Sigmoid colon (tissue), 7 donors: ENCODE measurements around the gene VGLL4. TPM values are rescaled to one million over a fixed set of nuclear protein-coding genes. Genes with fewer than 3 reads are reported as not detected.

Experiments used
- DNase-seq: peaks from one replicate; pipeline ENCODE4 v3.0.0-alpha.2; 2019
- H3K27ac ChIP-seq, 4 donors: fragments of 200-600 bp; sonication (generic); one replicate each; pipeline ENCODE4 v1.5.1; 2016 to 2019; ENCODE audit warnings: mild to moderate bottlenecking in 1 of 4
- H3K27me3 ChIP-seq, 3 donors: fragments of 200-600 bp; sonication (generic); one replicate each; pipeline ENCODE4 v1.5.1; 2019; ENCODE audit warnings: mild to moderate bottlenecking in 1 of 3
- H3K36me3 ChIP-seq, 4 donors: fragments of 200-600 bp; sonication (generic); one replicate each; pipeline ENCODE4 v1.5.1; 2016 to 2019
- H3K4me1 ChIP-seq, 4 donors: fragments of 200-600 bp; sonication (generic); one replicate each; pipeline ENCODE4 v1.5.1; 2017 to 2019
- H3K4me3 ChIP-seq, 4 donors: fragments of 200-600 bp; sonication (generic); one replicate each; pipeline ENCODE4 v1.5.1; 2017 to 2019; ENCODE audit warnings: mild to moderate bottlenecking in 2 of 4, moderate library complexity in 1 of 4
- H3K9me3 ChIP-seq, 4 donors: fragments of 200-600 bp in 3 of 4; sonication (generic) in 3 of 4; one replicate each; pipeline versions ENCODE4 v1.5.1 to v1.6.1; 2013 to 2019
- EP300 ChIP-seq, 4 donors: sonication (generic); formaldehyde crosslinking; IDR thresholded peaks; one replicate each; pipeline ENCODE4 v1.6.1; 2017; ENCODE audit warnings: antibody characterized with exemption in 4 of 4
- POLR2A ChIP-seq, 2 donors: fragments of 450-650 bp; IDR thresholded peaks; one replicate each; pipeline ENCODE4 v1.6.1; 2016; ENCODE audit warnings: antibody characterized with exemption in 2 of 2, mild to moderate bottlenecking in 2 of 2, moderate library complexity in 2 of 2
- POLR2AphosphoS5 ChIP-seq, 4 donors: sonication (generic); formaldehyde crosslinking; IDR thresholded peaks; one replicate each; pipeline ENCODE4 v1.6.1; 2017; ENCODE audit warnings: antibody characterized with exemption in 4 of 4
- WGBS, 2 donors: extraction: QIAGEN DNeasy Blood & Tissue Kit; methylation state at CpG; one replicate each; pipeline ENCODE4 v1.1.7; 2013; 5-methylcytosine and 5-hydroxymethylcytosine counted together
- intact Hi-C: fragments of 100-400 bp; cut with DNase I; formaldehyde crosslinking; loops from one replicate; pipeline ENCODE4 v1.15.1; 2023
- polyA plus RNA-seq, 3 donors: library from polyadenylated mRNA; stranded (reverse); fragments of 200-250 nt; gene quantifications; one replicate each; pipeline ENCODE4 v1.2.3, GENCODE V29; 2013
- total RNA-seq, 4 donors: library from RNA; depleted of rRNA; stranded (reverse); fragments of >200 nt; gene quantifications; one replicate each; pipeline ENCODE4 v1.1.0, GENCODE V29; 2016
- TF ChIP-seq, protein P1 (sequence below), 4 experiments: fragments of 450-650 bp in 3 of 4; fragments of 200-600 bp in 1 of 4; IDR thresholded peaks; one replicate each; pipeline ENCODE4 v1.5.1; 2016 to 2019; ENCODE audit warnings: antibody characterized with exemption in 4 of 4, mild to moderate bottlenecking in 3 of 4, moderate library complexity in 2 of 4
- donor health status: healthy with polysubstance abuse.
- donor health status: Bipolar disorder and iron deficiency.
- donor health status: healthy.

The VGLL4 gene
- total and polyA plus RNA-seq, 7 donors = 26.4 to 56.5 (median 41.5) TPM

DNA sequence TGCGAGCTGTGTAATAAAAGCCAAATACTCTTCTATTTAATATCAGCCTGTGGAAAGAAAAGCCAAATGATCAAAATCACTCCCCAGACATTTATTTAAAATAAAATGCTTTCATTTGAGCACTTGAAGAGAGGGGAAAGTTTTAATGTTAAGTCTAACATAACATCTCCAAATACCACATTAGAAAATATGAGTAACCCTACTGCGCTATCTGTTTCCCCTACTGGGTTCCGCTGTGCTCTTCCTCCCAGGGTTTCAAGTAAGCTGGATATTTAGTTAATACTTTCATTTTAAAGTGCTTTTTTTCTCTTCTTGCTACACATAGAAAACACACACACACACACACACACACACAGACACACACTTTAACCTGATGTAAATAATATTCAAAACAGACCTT, 6.7 kb upstream of the VGLL4 start:
- peaks cover 0 to 8% (median 3%) of the 10 kb centered on the region in 4 donors for H3K4me1 ChIP-seq
- intact Hi-C loops = loop anchor here (5.0 kb wide), 1 partner anchor 152 kb away; no protein-coding TSS in a partner anchor
- no peak for DNase-seq
- no peaks in the 10 kb centered on the region for H3K9me3 ChIP-seq
- no peak overlapping the region for H3K27ac ChIP-seq
- 94 to 95% methylated on average over 3 of the region's 3 CpGs for WGBS, 2 donors
- no peak overlapping the region for H3K4me3 ChIP-seq
- no peaks in the 10 kb centered on the region for H3K36me3 ChIP-seq
- no peaks in the 10 kb centered on the region for H3K27me3 ChIP-seq
- TF ChIP-seq, protein P1, sequence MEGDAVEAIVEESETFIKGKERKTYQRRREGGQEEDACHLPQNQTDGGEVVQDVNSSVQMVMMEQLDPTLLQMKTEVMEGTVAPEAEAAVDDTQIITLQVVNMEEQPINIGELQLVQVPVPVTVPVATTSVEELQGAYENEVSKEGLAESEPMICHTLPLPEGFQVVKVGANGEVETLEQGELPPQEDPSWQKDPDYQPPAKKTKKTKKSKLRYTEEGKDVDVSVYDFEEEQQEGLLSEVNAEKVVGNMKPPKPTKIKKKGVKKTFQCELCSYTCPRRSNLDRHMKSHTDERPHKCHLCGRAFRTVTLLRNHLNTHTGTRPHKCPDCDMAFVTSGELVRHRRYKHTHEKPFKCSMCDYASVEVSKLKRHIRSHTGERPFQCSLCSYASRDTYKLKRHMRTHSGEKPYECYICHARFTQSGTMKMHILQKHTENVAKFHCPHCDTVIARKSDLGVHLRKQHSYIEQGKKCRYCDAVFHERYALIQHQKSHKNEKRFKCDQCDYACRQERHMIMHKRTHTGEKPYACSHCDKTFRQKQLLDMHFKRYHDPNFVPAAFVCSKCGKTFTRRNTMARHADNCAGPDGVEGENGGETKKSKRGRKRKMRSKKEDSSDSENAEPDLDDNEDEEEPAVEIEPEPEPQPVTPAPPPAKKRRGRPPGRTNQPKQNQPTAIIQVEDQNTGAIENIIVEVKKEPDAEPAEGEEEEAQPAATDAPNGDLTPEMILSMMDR (IDR thresholded peaks at IDR 0.05) = no peak

DNA sequence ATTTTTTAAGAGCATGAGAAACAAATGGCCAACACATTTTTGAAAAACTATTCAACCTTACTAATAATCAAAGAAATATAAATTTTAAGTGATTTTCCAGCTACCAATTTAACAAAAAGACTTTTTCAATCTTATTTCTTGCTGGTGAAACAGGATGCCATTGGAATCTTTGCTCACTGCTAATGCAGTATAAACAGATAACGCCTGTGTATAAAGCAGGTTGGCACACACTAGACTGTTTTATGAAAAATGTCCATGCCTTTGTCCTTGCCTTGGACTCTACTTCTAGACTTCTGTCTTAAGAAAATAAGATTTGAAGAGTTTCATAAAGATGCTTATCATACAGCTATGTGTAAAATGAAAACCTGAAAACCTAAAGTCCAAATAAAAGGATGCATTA, 5.0 kb upstream of the VGLL4 start:
- H3K27me3 ChIP-seq = no peaks in the 10 kb centered on the region
- peaks cover 0 to 14% (median 7%) of the 10 kb centered on the region in 4 donors for H3K4me1 ChIP-seq
- no peaks in the 10 kb centered on the region for H3K9me3 ChIP-seq
- TF ChIP-seq, protein P1 (IDR thresholded peaks at IDR 0.05) = no peak
- TF ChIP-seq POLR2A (IDR thresholded peaks at IDR 0.05) = no peak
- no peak for TF ChIP-seq EP300 (IDR thresholded peaks at IDR 0.05)
- TF ChIP-seq POLR2AphosphoS5 (IDR thresholded peaks at IDR 0.05) = no peak
- H3K36me3 ChIP-seq = no peaks in the 10 kb centered on the region
- 76 to 78% methylated on average over 1 of the region's 1 CpG for WGBS, 2 donors
- H3K27ac ChIP-seq = no peak overlapping the region
- no peak overlapping the region for H3K4me3 ChIP-seq
- DNase-seq = no peak
- intact Hi-C loops = no loop called here

DNA sequence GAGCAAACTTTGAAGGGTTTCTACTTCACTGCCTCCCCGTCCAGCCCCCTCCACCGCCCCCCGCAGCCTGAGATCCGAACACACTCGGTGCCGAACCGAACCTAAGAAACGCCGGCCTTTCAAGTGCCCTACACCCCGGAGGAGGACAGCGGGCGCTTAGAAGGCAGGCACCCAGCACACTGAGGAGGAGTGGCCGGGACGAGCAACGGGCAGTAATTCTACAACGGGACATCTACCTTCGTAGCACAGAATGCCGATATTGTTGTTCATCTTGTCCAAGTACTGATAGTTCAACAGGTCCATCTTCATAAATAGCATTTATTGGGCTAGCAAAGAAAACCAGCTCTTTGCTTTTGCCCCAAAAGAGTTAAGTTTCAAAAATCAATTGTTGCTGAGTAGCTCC, 513 bp downstream of the VGLL4 start:
- Histone ChIP-seq H3K36me3 (no peaks in the 10 kb centered on the region), H3K27ac (peak overlapping the region; percentile 87 to 97 (median 92)), H3K4me1 (peaks cover 0 to 41% (median 34%) of the 10 kb centered on the region in 4 donors), H3K27me3 (no peaks in the 10 kb centered on the region), H3K9me3 (no peaks in the 10 kb centered on the region), H3K4me3 (peak overlapping the region; percentile 55 to 78 (median 64))
- peak; percentile 82 for DNase-seq
- TF ChIP-seq EP300 (IDR thresholded peaks at IDR 0.05) (no peak), POLR2A (IDR thresholded peaks at IDR 0.05) (no peak), POLR2AphosphoS5 (IDR thresholded peaks at IDR 0.05) (no peak)
- TF ChIP-seq, protein P1 (IDR thresholded peaks at IDR 0.05) = no peak
- WGBS, 2 donors = 0% methylated on average over 18 of the region's 18 CpGs
- intact Hi-C loops = loop anchor here (2.0 kb wide), 3 partner anchors 50 to 256 kb away; no protein-coding TSS in a partner anchor

DNA sequence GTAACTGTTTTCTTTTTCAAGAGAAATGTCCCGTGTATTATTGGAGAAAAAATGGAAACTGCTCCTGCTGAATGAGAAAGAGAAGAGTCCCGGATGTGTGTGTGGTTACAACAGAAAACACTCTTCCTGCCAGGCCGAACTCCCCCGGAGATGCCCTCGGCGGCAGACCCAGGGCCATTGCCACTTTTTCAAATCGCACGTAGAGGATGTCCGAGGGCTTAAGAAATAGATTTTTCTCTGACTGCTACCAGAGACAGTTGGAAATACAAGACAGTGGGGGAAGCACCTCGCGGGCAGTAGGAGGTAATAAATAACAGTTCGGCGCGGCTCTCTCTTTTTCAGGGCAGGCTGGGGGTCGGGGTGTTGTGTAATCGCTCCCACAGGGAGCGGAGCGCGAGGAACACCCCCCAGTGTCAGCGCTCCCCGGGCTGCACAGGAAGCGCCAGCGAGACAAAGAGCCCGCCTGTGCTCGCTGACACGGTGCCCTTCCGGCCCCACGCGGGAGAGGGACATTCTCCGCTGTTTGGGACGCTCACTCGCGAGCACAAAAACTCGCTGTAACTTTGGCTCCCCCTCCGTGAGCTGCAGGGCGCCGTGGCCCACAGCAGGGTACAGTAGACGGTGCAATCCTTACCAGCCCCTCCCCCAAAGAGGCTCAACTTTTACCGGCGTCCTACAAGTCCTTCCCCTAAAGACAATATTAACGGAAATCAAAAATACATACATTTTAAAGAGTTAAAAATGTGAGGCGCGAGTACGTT, 1.1 kb downstream of the VGLL4 start:
- peak; percentile 90 for DNase-seq
- WGBS, 2 donors = 0 to 1% methylated on average over 44 of the region's 44 CpGs
- intact Hi-C loops = loop anchor here (1.0 to 2.0 kb wide), 4 partner anchors 38 to 256 kb away; no protein-coding TSS in a partner anchor
- Histone ChIP-seq H3K4me1 (peaks cover 0 to 47% (median 40%) of the 10 kb centered on the region in 4 donors), H3K4me3 (peak overlapping the region; percentile 55 to 78 (median 64)), H3K36me3 (no peaks in the 10 kb centered on the region), H3K9me3 (no peaks in the 10 kb centered on the region), H3K27me3 (no peaks in the 10 kb centered on the region), H3K27ac (peak overlapping the region; percentile 87 to 97 (median 92))
- TF ChIP-seq EP300 (IDR thresholded peaks at IDR 0.05) = peak in 1 of 4 donors; percentile 25
- TF ChIP-seq POLR2AphosphoS5 (IDR thresholded peaks at IDR 0.05) = peak; percentile 19 to 76 (median 66)
- TF ChIP-seq, protein P1 (IDR thresholded peaks at IDR 0.05) = no peak
- peak in 1 of 2 donors; percentile 35 for TF ChIP-seq POLR2A (IDR thresholded peaks at IDR 0.05)
